HEK293 (cell line): ENCODE data around the gene PCDHA11.

Experiments used
- CTCF ChIP-seq: fragments of 450-650 bp; formaldehyde crosslinking; IDR thresholded peaks from 2 replicates; pipeline ENCODE4 v1.5.1; 2016; ENCODE audit warnings: missing biosample characterization, missing genetic modification characterization
- KLF1 ChIP-seq: fragments of 450-650 bp; formaldehyde crosslinking; IDR thresholded peaks from 2 replicates; pipeline ENCODE4 v1.5.1; 2016; ENCODE audit warnings: missing biosample characterization, missing genetic modification characterization
- SETDB1 ChIP-seq: IDR thresholded peaks from one replicate; pipeline ENCODE4 v1.6.1; 2017; ENCODE audit warnings: mild to moderate bottlenecking, low read length, moderate library complexity, mixed read lengths; ENCODE audit not compliant: insufficient read length
- YY1 ChIP-seq: fragments of 450-650 bp; formaldehyde crosslinking; IDR thresholded peaks from 2 replicates; pipeline ENCODE4 v1.5.1; 2018; ENCODE audit warnings: missing biosample characterization, missing genetic modification characterization
- ZBTB48 ChIP-seq: fragments of 450-650 bp; formaldehyde crosslinking; IDR thresholded peaks from 2 replicates; pipeline ENCODE4 v1.5.1; 2016; ENCODE audit warnings: missing biosample characterization, missing genetic modification characterization
- ZBTB7A ChIP-seq: fragments of 450-650 bp; formaldehyde crosslinking; IDR thresholded peaks from 2 replicates; pipeline ENCODE4 v1.5.1; 2016; ENCODE audit warnings: low read depth, missing biosample characterization, missing genetic modification characterization
- ZNF121 ChIP-seq: fragments of 450-650 bp; formaldehyde crosslinking; IDR thresholded peaks from 2 replicates; pipeline ENCODE4 v1.5.1; 2016; ENCODE audit warnings: missing biosample characterization, missing genetic modification characterization
- ZNF169 ChIP-seq: fragments of 450-650 bp; formaldehyde crosslinking; IDR thresholded peaks from 2 replicates; pipeline ENCODE4 v1.5.1; 2016; ENCODE audit warnings: missing biosample characterization, missing genetic modification characterization
- ZNF274 ChIP-seq, 2 experiments: fragments of 200-500 bp in 1 of 2; fragments of 450-650 bp in 1 of 2; sonication (Bioruptor generic) in 1 of 2; formaldehyde crosslinking in 1 of 2; IDR thresholded peaks; 2 replicates each; pipeline versions ENCODE4 v1.5.1 to v1.6.1; 2014 to 2016; ENCODE audit warnings: borderline replicate concordance in 1 of 2, inconsistent platforms in 1 of 2, low read length in 1 of 2, missing biosample characterization in 1 of 2, missing genetic modification characterization in 1 of 2
- ZNF776 ChIP-seq: fragments of 450-650 bp; formaldehyde crosslinking; IDR thresholded peaks from 2 replicates; pipeline ENCODE4 v1.5.0; 2017; ENCODE audit warnings: missing biosample characterization, missing genetic modification characterization, borderline replicate concordance
- ZNF843 ChIP-seq: fragments of 450-650 bp; formaldehyde crosslinking; IDR thresholded peaks from 2 replicates; pipeline ENCODE4 v1.5.1; 2016; ENCODE audit warnings: missing biosample characterization, missing genetic modification characterization

DNA sequence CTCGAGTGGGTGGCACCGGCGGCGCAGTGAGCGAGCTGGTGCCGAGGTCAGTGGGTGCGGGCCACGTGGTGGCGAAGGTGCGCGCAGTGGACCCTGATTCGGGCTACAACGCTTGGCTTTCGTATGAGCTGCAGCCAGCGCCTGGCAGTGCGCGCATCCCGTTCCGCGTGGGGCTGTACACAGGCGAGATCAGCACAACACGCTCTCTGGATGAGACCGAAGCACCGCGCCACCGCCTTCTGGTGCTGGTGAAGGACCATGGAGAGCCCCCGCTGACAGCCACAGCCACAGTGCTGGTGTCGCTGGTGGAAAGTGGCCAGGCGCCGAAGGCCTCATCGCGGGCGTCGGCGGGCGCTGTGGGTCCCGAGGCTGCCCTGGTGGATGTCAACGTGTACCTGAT lies 45.3 kb upstream of the PCDHA11 start:
- TF ChIP-seq CTCF (no peak), ZNF274 (IDR thresholded peaks at IDR 0.05; ENCODE audit: low read length) (no peak), ZNF274 (tag by site-specific recombination; IDR thresholded peaks at IDR 0.05; ENCODE audit: borderline replicate concordance) (no peak), KLF1 (no peak), ZBTB48 (tag by site-specific recombination) (no peak), ZNF121 (tag by site-specific recombination) (no peak), YY1 (tag by site-specific recombination) (no peak), ZBTB7A (tag by site-specific recombination) (no peak), SETDB1 (no peak), ZNF843 (tag by site-specific recombination) (no peak), ZNF169 (tag by site-specific recombination) (no peak), ZNF776 (tag by site-specific recombination) (no peak)
